Measurements from ENCODE around the gene TRAIP. TPM values are rescaled to one million over a fixed set of nuclear protein-coding genes. Genes with fewer than 3 reads are reported as not detected.

Gene TRAIP
- total RNA-seq, 1 donor from 2014 or later = 1.5 TPM

DNA sequence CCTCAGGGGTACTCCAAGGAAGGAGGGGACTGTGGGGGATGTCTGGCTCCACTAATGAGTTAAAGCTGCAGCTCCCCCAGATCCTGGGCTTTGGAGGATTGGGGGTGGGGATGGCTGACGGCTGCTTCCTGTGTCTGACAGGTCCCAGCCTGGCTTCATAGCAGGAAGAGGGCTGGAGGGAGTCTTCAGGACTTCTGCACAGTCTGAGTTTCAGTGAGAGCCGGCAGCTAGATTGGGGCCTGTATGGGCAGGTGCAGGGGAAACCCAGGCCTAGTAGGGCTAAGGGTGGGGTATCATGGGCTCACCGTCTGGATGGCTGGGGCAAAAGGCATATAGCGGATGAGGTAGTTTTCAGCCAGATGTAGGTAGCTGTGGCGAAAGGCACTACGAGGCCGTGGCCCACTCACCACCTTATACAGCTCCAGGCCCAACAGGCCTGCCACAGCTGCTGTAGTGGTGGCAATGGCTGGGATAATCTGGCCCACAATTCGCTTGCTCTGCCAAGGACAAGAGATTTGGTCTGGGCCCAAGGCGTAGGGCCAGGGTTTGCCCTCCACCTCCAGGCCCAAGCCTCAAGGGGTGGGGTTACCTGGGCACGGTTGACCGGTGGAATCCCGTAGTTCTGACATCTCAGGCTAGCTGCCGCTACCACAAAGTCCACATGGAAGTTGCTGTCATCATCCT, 48.8 kb downstream of the TRAIP start:
- intact Hi-C loops (cut with DNase I) = no loop called here
- H3K27me3 ChIP-seq = no peaks in the 10 kb centered on the region
- ATAC-seq (no peak), DNase-seq (no peak)
- TF ChIP-seq, protein P1, sequence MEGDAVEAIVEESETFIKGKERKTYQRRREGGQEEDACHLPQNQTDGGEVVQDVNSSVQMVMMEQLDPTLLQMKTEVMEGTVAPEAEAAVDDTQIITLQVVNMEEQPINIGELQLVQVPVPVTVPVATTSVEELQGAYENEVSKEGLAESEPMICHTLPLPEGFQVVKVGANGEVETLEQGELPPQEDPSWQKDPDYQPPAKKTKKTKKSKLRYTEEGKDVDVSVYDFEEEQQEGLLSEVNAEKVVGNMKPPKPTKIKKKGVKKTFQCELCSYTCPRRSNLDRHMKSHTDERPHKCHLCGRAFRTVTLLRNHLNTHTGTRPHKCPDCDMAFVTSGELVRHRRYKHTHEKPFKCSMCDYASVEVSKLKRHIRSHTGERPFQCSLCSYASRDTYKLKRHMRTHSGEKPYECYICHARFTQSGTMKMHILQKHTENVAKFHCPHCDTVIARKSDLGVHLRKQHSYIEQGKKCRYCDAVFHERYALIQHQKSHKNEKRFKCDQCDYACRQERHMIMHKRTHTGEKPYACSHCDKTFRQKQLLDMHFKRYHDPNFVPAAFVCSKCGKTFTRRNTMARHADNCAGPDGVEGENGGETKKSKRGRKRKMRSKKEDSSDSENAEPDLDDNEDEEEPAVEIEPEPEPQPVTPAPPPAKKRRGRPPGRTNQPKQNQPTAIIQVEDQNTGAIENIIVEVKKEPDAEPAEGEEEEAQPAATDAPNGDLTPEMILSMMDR (IDR thresholded peaks at IDR 0.05) = no peak
- peak overlapping the region; percentile 87 for H3K27ac ChIP-seq
- H3K9me3 ChIP-seq = no peaks in the 10 kb centered on the region
- peaks cover 59% of the 10 kb centered on the region for H3K4me1 ChIP-seq
- no peak overlapping the region for H3K4me3 ChIP-seq
- peaks cover 31% of the 10 kb centered on the region for H3K36me3 ChIP-seq

DNA sequence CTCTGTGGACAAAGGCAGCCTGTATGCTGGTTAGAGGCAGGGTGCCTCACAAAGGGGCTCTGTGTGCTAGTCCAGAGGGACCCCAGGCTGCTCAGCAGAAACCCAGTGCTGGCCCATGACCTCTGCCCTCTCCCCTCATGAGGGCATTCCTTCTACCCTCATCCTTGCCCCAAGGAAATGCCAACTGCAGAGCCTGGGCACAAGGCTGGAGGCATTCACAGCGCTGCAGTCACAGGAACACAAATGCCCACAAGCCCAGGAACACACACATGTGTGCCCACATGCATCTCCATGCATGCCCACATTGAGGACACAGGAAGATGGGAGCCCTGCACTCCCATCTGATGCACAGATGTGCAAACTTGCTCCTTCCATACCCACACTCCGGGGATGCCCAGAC, 49.5 kb downstream of the TRAIP start:
- intact Hi-C loops (cut with DNase I) = no loop called here
- H3K4me1 ChIP-seq = peaks cover 52% of the 10 kb centered on the region
- TF ChIP-seq, protein P1 (IDR thresholded peaks at IDR 0.05) = no peak
- no peaks in the 10 kb centered on the region for H3K27me3 ChIP-seq
- DNase-seq (no peak), ATAC-seq (no peak)
- no peaks in the 10 kb centered on the region for H3K9me3 ChIP-seq
- peaks cover 24% of the 10 kb centered on the region for H3K36me3 ChIP-seq
- peak overlapping the region; percentile 87 for H3K27ac ChIP-seq
- no peak overlapping the region for H3K4me3 ChIP-seq

DNA sequence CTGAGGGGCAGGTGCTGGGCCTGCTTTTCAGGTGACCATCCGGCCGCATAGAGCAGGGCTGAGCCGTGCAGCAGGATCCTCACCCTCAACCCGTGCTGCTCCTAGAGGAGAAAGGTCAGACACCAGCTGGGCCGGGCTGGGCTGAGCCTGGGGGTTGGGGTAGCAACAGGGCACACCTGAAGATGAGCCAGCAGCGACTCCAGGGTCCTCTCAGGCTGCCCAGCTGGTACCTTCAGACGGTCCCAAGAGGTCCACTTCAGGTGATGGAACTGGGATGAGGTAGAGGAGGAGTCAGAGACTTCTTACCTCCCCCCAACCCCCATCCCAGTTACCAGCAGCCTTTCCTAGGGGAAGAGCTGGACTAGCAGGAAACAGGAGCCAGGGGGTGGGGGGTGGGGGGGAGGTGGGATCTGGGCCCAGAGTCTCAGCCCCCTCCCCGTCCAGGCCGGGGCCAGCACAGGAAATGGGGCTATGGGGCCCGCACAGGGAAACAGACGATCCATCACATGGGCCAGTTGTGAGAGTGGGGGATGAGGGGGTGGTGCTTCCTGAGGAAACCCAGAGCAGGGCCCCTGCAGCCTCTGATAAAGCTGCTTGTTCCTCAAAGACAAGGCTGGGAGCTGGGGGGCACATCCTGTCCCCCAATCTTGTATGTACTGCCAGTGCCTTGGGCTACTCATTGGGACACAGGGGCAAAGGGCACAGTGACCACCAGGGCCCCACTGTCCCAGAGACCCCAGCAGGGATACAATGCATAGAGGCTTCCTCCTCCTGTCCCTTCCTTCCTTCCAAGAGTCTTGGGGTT, 50.3 kb downstream of the TRAIP start:
- Histone ChIP-seq H3K27me3 (no peaks in the 10 kb centered on the region), H3K9me3 (no peaks in the 10 kb centered on the region), H3K4me1 (peaks cover 49% of the 10 kb centered on the region), H3K27ac (peak overlapping the region; percentile 87), H3K36me3 (peaks cover 16% of the 10 kb centered on the region), H3K4me3 (peak overlapping the region; percentile 8)
- TF ChIP-seq, protein P1 (IDR thresholded peaks at IDR 0.05) = no peak
- intact Hi-C loops (cut with DNase I) = no loop called here
- ATAC-seq (no peak), DNase-seq (no peak)

DNA sequence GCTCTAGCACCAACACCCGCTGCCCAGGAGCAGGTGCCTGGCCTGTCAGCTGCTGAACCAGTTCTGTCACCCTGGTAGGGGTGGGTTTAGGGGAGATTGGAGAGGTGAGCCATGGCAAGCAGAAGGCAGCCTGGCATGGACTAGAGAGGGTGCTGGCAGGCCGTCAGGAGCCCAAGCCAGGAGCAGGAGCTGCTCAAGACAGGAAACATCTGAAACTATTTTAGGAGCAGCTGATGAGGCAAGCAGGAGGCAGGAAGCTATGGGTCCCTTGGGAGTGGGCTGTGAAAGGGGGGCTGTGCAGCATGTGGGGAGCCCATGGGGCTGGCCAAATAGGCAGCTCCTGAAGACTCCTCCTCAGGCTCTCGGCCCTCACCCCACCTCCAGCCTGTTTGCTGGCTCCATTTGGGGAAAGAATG, 51.0 kb downstream of the TRAIP start:
- H3K4me1 ChIP-seq = peaks cover 49% of the 10 kb centered on the region
- intact Hi-C loops (cut with DNase I) = no loop called here
- H3K9me3 ChIP-seq = no peaks in the 10 kb centered on the region
- H3K27ac ChIP-seq = peak overlapping the region; percentile 87
- H3K36me3 ChIP-seq = peaks cover 11% of the 10 kb centered on the region
- peak overlapping the region; percentile 91 for H3K4me3 ChIP-seq
- DNase-seq (peak; percentile 85), ATAC-seq (peak; percentile 46)
- no peaks in the 10 kb centered on the region for H3K27me3 ChIP-seq
- TF ChIP-seq, protein P1 (IDR thresholded peaks at IDR 0.05) = no peak

DNA sequence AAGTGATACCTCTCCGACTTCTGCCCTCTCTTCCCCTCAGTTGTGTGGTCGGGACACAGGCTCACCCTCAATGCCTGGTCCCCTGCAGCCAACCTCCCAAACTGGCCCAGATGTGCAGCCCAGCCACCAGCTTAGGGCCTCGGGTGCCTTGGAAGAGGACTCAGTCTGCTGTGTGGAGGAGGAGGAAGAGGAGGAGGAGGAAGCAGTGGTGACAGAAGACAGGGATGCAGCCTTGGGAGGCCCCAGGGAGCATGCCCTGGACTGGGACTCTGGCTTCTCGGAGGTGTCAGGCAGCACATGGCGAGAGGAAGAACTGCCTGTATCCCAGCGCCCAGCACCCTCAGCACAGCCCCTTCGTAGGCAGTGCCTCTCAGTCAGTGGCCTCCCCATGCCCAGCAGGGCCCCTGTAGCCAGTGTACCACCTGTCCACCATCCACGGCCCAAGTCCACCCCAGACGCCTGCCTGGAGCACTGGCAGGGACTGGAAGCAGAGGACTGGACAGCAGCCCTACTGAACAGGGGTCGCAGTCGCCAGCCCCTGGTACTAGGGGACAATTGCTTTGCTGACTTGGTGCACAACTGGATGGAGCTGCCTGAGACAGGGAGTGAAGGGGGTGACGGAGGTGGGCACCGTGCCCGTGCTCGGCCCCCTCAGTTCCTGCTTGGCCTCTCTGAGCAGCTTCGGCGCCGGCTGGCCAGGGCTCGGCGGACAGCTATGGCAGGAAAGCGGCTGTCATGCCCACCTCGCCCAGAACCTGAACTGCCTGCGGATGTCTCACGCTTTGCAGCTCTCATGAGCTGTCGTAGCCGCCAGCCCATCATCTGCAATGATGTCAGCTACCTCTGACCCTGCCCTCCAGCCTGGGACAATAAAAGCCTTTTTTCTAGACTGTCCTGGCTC, 52.0 kb downstream of the TRAIP start:
- Histone ChIP-seq H3K27ac (peak overlapping the region; percentile 87), H3K36me3 (peaks cover 2% of the 10 kb centered on the region), H3K4me3 (peak overlapping the region; percentile 91), H3K9me3 (no peaks in the 10 kb centered on the region), H3K4me1 (peaks cover 49% of the 10 kb centered on the region), H3K27me3 (no peaks in the 10 kb centered on the region)
- intact Hi-C loops (cut with DNase I) = loop anchor here (5.0 kb wide), 1 partner anchor 33 kb away; no protein-coding TSS in a partner anchor
- TF ChIP-seq, protein P1 (IDR thresholded peaks at IDR 0.05) = no peak
- no peak for DNase-seq
- ATAC-seq = no peak
